Ammon's horn (tissue), 1 donor: ENCODE results near the gene SMIM7.

Source experiments
- DNase-seq: peaks from one replicate; pipeline ENCODE4 v3.0.0-alpha.2; 2016; ENCODE audit warnings: low spot score

The SMIM7 gene

GRCh38 chr19:16621165-16621800, 38.7 kb downstream of the SMIM7 start:
- no peak for DNase-seq

- DNase-seq: no peak
Measured at GRCh38 chr19:16620584-16620983, 39.4 kb downstream of the SMIM7 start.

GRCh38 chr19:16620018-16620417, 39.9 kb downstream of the SMIM7 start:
- DNase-seq: no peak

GRCh38 chr19:16619457-16619856, 40.5 kb downstream of the SMIM7 start:
- no peak for DNase-seq

GRCh38 chr19:16618248-16618647, 41.7 kb downstream of the SMIM7 start:
- no peak for DNase-seq

- DNase-seq: no peak
Measured at GRCh38 chr19:16615808-16616207, 44.1 kb downstream of the SMIM7 start.

GRCh38 chr19:16614941-16615340, 45.0 kb downstream of the SMIM7 start:
- DNase-seq: no peak

- no peak for DNase-seq
Measured at GRCh38 chr19:16613841-16614240, 46.1 kb downstream of the SMIM7 start.

- DNase-seq: no peak
Measured at GRCh38 chr19:16612636-16613035, 47.3 kb downstream of the SMIM7 start.

GRCh38 chr19:16611121-16611520, 48.8 kb downstream of the SMIM7 start:
- DNase-seq: no peak

- DNase-seq: no peak
Measured at GRCh38 chr19:16609511-16610200, 50.3 kb downstream of the SMIM7 start.

GRCh38 chr19:16608290-16608739, 51.6 kb downstream of the SMIM7 start:
- DNase-seq: peak; percentile 62

GRCh38 chr19:16607819-16608218, 52.1 kb downstream of the SMIM7 start:
- no peak for DNase-seq

- DNase-seq: no peak
Measured at GRCh38 chr19:16605553-16605994, 54.4 kb downstream of the SMIM7 start.

GRCh38 chr19:16605115-16605514, 54.8 kb downstream of the SMIM7 start:
- DNase-seq: no peak

GRCh38 chr19:16604615-16605014, 55.3 kb downstream of the SMIM7 start:
- no peak for DNase-seq

GRCh38 chr19:16603090-16603489, 56.9 kb downstream of the SMIM7 start:
- DNase-seq: no peak

- no peak for DNase-seq
Measured at GRCh38 chr19:16601378-16602052, 58.4 kb downstream of the SMIM7 start.

GRCh38 chr19:16600824-16601223, 59.1 kb downstream of the SMIM7 start:
- DNase-seq: no peak

GRCh38 chr19:16599655-16600346, 60.1 kb downstream of the SMIM7 start:
- DNase-seq: no peak

- no peak for DNase-seq
Measured at GRCh38 chr19:16598848-16599247, 61.1 kb downstream of the SMIM7 start.

- DNase-seq: no peak
Measured at GRCh38 chr19:16596399-16596798, 63.5 kb downstream of the SMIM7 start.
